Retina (tissue), 1 donor: ENCODE data around the gene ARHGAP27.
"Not testable (repeated sequence)": the region's sequence is repeated elsewhere in the genome, so short reads cannot be mapped to it uniquely, and the experiment has no call there.

Experiments used
- DNase-seq: peaks from one replicate; pipeline ENCODE4 v3.0.0-alpha.2; 2016

ARHGAP27 gene

DNA sequence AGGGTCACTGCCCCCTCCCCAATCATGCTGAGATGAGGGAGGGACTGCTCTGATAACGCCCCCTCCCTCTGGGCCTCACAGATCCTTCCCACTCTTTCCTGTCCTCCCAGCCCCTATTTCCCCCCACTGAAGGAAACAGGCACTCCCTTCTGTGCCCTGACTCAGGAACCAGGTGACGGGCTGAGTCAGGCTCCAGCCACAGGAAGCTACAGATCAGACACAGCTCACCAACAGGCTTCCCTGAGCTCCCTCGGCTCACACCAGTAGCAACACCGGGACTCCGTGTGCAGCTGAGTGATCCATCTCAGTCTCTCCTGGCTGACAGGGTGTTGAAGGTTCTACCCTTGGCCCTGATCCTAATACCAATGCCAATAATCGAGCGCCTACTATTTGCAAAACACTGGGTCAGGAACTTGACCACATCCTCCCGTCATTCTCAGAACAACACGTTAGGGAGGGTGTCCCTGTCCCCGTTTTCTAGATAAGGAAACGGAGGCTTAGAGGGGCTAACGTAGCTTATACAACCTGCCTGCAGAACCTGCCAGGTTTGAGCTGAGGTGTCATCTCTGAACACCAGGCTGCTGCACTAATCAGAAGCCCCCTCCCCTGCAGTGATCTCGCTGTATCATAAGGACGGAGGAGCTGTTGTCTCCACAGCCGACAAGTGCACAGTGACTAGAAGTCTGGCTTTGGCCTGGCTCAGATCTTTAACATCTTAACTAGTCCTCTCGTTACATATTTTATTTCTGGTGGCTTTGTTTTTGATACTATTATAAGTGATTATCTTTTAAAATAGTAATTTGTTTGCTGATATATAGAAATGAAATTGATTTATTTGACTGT lies 13.5 kb upstream of the ARHGAP27 start:
- DNase-seq, result not testable (repeated sequence)

DNA sequence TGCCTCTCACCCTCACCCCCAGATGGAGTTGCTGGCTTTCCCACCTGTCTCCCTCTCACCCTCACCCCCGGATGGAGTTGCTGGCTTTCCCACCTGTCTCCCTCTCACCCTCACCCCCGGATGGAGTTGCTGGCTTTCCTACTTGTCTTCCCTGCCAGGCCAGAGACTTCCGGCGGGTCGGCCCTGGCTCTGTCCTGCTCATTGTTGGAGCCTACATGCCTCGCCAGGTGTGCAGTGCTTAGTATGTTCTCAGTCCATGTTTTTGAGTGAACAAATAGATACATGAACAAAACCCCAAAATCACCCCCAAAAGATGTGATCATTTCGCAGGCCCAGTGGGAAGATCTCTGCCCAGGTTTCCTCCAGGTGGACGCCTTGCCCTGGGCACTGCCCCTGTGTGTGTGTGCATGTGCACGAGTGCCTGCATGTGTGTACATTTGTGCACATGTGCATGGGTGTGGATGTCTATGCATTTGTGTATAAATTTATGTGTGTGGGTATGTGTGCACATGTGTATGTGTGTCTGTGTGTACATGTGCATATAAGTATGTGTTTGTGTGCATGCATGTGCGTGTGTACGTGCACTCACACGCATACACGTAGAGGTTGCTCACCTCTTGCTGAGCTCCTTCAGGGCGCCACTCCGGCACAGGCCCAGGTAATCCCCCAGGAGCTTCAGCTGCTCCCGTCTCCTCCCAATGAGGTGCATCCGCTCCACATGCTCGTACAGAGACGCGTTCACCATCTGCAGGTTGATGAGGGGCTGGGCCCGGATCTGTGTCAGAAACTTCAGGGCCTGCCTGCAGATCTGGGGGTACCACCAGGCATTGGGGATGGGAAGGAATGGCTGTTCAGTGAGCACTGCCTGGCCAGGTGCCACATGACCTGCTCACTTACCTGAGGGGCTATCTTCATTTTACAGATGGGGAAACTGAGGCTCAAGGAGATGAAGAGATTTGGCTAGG lies 12.5 kb upstream of the ARHGAP27 start:
- not testable (repeated sequence) for DNase-seq

DNA sequence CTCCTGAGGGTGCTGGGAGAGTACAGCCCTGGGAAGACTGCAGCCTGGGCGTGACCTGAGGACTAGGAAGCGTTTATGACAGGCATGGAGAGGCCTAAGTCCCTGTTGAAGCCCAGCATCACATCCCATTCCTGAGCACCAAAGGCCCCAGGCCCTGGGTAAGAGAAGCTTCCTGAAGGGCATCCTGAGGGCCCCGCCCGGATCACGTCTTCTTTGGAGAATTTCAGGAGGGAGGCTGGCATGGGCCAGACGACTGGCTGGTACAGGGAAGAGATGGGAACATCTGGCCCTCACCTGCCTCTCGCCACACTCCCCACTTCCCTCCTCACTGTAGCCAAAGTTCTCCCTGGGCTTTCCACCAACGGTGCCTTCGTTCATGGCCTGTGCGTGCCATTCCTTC lies 11.6 kb upstream of the ARHGAP27 start:
- not testable (repeated sequence) for DNase-seq

DNA sequence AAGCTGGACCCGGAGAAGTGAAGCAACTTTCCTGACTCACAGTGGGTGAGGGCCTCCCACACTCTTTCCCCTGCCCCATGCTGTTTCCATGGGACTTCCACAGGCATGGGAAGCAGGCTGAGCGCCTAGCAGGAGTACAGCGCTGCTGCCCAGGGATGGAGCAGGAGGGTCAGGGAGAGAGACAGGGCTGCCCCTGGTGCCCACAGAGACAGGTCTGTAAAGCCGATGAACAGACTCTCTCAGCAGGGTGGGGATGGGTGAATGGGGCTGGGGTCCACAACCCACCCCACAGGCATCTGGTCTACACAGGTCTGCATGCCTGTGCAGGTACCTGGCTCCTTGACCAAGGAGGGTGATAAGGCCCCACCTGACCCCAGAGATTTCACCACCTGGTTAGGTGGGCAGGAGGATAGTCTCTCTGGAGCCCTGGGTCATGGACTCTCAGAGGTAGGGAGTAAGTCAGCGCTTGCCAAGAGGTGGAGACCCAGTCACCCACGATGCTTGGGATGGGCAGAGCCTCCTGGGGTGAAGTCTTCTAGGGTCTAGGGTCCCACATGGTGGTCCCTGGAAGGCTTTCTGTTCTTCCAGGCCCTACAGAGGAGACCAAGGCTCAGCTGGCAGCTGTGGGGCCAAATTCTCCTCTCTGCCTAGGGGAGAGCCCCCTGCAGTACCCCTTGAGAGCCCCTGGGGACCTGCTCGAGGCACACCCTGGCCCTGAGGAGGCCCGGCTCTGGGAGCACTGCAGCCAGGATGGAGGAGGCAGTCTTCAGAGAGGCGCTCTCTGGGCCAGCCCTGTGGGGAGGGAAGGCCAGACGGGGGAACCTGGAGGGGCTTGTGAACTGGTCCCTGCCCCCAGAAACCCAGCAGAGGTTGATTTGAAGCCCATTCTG lies 10.9 kb upstream of the ARHGAP27 start:
- DNase-seq, result not testable (repeated sequence)

DNA sequence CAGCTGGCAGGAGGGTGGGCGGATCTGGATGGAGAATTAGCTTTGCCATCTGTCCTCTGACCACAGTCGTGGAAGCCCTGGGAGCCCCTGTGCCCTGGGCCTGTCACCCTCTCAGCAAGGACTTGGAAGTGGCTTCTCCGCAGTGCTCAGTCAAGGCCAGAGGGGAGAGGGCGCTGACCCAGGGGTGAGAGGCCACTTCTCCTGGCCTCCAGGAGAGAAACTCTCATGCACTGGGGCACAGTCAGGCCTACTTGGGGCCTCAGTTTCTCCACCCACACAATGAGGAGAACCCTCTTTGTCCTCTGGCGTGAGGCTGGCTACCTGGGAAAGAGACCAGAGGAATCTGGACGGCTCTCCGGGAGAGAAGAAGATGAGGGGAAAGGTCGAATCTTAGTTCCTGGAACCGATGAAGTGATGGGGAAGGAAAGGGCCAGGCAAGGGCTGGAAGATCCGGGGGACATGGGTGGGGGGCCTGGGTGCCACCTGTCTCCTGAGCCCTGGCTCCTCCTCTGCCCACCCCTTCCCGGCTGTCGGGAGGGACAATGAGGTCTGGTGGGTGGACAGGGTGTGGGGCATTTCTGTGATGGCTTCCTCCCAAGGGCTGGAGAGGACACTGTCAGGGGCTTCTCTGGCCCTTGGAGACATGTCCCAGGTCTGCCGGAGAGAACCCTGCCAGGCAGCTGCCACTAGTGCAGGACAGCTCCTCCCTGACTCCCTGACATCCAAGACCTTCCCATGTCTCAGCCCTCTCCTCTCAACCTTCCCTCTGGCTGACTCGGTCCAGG lies 9.0 kb upstream of the ARHGAP27 start:
- DNase-seq, result no peak

DNA sequence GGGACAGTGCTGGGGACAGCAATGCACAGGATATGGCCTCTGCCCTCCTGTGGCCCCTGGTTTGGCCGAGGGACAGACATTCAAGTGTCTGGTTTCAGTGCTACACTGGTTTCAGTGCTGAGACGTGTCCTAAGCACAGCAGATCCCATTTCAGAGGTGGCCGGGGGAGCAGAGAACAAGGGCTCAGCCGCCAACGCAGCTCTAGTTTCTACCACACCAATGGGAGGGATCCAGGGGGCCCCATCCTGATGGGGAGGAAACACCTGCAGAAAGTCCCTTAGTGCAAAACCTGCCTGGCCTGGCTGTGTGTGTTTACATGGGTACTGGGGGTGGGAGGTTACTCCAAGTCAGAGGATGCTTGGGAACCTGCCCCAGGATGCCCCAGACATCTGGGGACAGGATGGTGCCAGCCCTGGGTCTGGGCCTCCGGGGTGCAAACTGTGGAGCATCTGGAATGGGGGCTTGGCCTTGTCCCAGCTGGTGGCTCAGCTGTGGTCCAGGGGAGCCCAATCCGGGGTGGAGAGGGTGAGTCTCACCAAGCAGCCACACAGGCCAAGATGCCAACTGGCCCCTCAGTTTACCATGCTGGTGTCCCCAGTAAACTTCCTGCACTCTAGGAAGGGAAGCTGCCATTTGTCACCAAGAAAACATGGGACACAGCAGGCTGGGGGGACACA lies 8.3 kb upstream of the ARHGAP27 start:
- not testable (repeated sequence) for DNase-seq

DNA sequence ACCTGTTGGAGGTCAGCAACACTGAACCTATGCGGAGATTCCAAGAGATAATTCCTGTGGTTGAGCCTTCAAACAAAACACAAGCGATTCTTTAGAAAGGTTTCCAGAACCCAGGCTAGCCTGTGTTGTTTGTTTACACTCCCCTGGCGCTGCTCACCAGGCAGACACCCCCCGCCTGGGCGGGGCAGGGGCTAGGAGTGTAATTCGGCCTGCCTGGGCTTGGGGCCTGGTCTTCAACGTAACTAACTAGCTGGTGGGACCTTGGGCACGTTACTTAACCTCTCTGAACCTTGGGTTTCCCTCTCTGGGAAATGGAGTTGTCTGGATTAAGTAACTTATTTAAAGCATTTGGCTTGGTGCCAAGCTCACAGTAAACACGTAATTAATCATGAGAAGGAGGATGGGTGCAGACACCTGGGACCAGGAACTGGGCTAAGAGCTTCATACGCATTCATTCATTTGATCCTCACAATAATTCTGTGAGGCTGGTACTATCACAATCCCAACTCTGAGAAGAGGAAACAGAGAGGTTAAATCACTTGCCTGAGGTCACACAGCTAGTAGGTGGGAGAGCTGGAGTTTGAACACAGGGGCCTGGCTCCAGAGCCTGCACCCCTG lies 7.6 kb upstream of the ARHGAP27 start:
- no peak for DNase-seq

DNA sequence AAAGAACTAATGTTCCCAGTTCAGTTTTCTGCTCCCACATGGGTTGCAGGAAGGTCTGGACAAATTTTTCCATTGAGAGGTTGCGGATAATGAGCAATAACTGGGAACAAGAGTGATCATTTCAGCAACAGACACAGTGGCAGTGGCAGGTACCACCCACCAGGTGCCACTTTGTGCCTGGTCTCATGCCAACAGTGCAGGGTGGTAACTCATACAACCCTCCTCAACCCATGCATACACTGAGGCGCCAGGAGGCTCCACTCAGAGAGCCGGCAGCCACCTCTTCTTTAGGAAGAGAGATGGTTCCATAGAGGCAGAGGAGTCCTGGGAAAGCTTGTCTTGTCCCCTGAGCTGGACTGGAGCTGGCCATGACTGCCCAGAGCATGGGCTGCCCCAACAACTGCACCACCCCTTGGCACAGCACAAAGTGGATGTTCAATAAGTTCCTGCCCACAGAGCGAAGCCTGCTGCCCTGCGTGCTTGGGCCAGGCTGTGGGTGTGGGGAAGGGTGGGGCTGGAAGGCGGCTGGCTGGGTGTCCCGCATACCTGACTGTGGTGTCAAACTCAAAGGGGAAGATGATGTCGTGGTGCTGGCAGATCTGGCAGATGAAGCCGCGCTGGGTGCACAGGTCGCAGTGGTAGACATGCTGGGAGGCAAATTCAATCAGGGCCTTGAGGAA lies 6.4 kb upstream of the ARHGAP27 start:
- no peak for DNase-seq

DNA sequence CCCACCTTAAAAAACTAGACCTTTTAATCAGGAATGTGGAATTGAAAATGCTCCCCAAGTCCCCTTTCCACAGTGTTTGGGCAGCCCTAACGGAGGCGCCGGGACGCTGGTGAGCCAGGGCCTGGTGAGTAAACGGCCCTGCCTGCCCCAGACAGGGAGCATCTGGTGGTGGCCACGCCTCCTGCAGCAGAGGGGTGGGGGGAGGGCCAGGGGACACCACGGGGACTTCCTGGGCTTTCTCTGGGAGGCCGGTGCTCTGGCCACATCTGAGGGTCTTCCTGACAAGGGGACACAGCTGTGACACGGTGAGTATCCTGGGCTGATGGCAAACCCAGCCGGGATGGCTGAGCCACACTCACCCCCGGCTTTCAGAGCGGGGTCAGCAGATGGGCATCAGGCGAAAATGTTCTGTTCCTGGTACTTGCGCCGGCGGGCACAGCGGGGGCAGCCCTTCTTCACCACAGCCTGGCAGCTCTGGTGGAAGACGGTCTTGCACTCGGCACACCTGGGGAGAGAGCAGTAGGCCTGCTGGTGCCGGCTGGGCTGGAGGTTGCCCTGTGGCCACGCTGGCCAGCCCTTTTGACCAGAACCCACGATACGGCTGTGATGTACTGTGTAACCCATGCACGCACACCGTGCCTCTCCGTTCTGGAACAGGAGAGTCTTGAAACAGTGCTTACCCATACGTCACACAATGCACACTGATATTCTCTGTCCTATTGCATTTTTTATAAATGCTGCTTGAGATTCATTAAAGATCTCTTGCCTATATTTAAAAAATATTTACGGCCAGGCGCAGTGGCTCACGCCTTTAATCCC lies 5.0 kb upstream of the ARHGAP27 start:
- DNase-seq, result no peak

DNA sequence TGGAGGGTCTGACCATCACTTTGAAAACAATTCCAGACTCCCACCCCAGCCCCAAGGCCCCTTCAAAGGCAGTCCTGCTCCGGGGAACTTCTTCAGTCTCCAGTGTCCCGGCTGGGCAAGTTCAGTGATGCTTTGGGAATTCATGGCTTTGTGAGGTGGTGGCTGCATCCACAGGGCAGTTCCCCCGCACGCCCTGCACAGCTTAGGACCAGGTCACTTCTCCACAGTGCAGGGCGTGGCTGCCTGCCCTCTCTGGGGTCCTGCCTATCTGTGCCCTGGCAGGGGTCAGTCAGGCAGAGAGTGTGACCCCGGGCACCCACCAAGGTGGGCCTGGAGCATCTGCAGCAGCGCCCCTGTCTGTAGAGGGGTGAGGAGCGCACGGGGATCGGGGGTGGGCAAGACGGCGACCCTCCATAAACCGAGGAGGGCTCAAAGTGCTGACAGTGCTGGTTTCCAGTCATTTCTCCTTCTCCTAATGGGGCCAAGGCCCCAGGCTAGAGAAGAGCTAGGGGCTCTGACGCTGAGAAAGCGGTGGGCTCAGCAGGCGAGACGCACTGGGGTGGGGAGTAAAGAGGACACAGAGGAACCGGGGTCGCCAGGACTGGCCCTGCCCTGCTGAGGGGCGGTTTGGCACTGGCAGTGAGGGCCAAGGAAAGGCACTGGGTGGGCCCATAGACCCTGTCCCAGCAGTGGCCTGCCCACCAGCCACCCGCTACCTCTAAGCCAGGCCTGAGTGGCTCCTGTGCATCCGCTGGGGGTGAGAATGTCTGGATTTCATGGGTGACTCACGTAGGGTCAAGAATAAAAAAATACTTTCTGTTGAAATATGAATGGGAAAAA lies 4.2 kb upstream of the ARHGAP27 start:
- no peak for DNase-seq

DNA sequence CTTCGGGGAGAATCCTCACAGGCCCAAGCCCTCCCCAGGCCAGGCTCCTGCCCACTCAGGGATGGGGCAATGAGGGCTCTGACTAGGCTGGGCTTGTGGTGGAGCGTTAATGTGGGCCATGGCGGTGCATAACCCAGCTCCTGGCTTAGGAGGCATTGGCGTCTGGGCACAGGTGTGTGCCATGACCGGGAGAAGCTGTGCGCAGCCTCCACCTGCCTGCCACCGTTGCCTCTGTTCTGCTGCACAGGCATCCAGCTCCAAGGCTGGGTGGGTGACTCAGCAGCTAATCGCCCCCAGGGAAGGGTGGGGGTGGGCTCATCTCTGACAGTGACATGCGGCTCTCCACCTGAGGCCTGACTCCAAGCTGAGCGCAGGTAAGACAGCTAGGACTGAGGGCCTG lies 3.5 kb upstream of the ARHGAP27 start:
- no peak for DNase-seq

DNA sequence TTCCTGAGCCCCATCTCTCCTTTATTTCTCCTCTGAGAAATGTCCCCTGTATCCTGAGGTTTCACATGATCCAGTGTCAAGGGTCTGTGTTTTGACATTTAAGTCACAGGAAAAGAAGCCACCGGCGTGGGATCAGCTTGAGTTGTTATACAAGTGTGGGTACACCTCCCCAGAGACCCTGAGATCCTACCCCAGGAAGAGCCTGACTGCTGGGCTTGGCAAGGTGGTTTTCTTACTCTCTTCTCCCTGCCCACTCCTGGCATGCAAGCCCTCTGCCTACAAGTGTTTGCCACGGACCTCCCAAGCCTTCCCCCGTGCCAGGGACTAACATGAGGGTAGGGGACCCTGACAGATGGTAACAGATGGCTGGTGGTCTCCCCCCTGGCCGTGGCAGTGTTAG lies 2.8 kb upstream of the ARHGAP27 start:
- DNase-seq, result no peak

DNA sequence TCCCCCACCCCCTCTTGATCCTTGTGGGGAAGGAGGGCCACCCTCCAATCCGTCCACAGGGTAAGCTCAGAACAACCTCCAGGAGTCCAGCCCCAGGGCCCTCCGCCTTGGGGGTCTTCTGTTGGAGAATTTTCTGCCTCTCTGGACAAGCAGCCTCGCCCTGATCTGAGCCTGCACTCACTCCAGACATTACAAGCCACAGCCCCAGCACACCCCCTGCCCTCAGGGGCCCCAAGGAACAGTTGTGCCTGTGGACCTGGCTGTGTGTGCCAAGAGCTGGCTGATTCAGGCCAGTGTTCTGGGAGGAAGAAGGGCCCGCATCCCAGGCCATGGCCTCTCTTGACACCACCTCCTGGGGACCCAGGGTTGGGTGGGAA lies 477 bp upstream of the ARHGAP27 start:
- no peak for DNase-seq

DNA sequence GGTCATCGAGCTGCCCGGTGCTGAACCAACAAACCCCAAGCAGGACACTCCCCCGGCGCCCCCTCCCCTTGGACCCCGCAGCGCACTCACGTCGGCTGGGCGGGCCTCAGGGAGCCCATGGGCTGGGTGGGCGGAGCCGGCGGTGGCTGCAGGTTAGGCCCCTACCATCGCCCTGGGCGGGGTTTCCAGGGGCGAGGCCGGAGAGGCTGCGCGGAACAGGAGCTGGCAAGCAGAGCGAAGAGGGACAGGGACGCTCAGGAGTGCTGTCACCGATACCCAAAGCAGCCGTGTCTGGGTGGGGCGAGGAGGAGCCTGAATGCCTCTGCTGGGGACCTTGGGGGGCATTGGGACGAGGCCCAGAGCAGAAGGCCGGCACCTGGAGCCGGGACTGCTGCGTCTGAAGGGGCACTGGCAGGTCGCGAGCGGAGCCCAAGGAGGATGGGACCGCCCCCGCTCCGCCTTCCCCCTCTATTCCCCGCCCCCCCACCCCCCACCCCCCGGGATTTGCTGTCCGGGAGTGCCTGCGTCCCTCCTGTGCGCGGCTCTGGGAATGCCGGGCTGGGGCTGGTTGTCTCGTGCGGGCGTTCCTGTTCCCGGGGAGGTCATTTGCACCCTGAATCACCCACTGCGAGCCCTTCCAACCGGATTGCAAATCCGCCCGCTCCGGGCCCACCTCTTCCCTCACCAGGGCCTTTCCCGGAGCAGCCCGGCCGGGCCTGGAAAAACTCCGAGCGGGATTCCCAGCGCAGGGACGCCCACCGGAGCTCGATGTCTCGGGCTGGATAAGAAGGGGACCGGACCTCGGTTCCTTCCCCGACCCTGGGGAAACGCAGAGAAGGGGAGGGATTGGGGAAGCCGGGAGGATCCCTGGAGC lies 902 bp downstream of the ARHGAP27 start:
- peak; percentile 68 for DNase-seq

DNA sequence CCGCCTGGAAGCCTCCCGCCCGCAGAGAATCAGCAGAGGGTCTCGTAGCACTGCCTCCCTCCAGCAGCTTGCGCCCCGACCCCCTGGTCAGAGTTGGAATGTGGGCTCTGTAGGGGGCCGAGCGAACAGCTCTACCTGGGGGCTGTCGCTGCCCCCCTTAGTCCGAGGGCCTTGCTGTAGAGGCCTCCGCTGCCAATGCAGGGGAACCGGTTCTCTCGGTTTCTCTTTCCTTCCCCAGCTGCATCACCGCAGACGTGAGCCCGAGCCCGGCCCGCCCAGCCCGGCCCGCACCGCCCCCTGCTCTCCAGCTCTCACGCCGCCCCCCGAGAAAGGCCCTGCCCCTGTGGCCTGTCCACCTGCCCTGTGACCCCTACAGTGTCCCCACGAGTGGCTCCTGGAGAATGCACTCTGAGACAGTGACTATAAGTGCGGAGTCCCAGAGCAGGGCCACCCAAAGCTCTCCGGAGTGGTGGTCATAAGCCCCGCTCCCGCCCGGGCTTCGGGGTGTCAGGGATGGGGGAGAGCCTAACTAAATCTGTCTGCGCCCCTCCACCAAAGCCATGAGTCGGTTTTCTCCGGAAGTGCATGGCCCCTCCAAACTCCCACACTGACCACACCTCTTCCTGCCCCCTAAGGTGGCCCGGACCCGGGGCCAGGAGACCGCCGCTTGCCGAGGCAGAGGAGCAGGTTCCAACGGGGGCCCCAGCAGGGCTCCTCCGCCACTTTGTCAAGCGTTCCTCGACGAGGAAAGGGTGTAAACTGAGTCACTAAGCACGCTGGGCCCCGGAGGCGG lies 1.7 kb downstream of the ARHGAP27 start:
- DNase-seq, result no peak

DNA sequence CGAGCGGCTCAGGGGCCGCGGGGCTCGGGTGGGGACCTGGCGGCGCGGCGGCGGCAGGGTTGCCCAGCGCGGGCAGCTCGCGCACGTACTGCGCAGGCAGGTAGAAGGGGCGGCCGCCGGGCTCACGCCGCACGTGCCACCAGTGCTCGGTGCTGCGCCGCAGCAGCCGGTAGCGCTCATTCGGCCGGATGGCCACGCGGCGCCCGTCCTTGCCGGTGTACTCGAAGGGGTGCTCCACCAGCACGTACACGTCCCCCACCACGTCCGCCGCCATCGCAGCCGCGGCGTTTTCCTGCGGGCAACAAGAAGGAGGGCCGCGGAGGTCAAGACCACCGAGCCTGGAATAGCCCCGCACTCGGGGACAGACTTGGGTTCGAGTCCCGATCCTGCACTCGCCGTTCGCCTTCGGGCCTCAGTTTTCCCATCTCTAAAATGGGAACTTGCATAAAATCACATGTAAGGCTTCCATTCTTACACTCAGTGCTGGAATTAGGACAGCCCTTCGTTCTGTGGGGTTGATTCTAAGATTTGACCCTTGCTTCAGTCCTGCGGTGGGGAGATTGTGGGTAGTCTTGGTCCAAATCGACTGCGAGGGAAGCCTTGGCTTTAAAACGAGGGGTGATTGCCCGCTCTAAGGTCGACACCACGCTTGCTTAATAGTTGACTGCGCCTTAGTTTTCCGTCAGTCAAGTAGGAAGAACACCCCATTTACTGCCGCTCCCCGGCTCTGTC lies 2.5 kb downstream of the ARHGAP27 start:
- peak; percentile 32 for DNase-seq
